M059J (cell line): ENCODE data around the gene HMG20B. TPM values are rescaled to one million over a fixed set of nuclear protein-coding genes. Genes with fewer than 3 reads are reported as not detected.
"Not testable (repeated sequence)": the region's sequence is repeated elsewhere in the genome, so short reads cannot be mapped to it uniquely, and the experiment has no call there.

Experiments used
- DNase-seq: peaks from one replicate; pipeline ENCODE4 v3.0.0-alpha.2; 2012; ENCODE audit warnings: low read depth
- total RNA-seq: library from RNA; depleted of rRNA; stranded (reverse); fragments of >200 nt; shearing (Covaris generic); gene quantifications from 2 replicates; pipeline ENCODE4 v1.2.3, GENCODE V29; 2014

Gene HMG20B
- total RNA-seq, 1 experiment from 2014 or later, result 151 TPM

- DNase-seq, result no peak
Measured at GRCh38 chr19:3556423-3556977, 16.2 kb upstream of the HMG20B start.

- DNase-seq, result peak; percentile 62
Measured at GRCh38 chr19:3556978-3557460, 15.7 kb upstream of the HMG20B start.

- peak; percentile 94 for DNase-seq
Measured at GRCh38 chr19:3557461-3558248, 15.1 kb upstream of the HMG20B start, which contains the start of gene MFSD12. TSS of gene MFSD12 (minus strand) at chr19:3557586. CDS start at chr19:3557403, 183 bp downstream.

GRCh38 chr19:3563709-3564524 is 8.8 kb upstream of the HMG20B start:
- no peak for DNase-seq

- DNase-seq, result peak; percentile 93
Measured at GRCh38 chr19:3565139-3565538, 7.6 kb upstream of the HMG20B start.

GRCh38 chr19:3570042-3570441 is 2.7 kb upstream of the HMG20B start:
- not testable (repeated sequence) for DNase-seq

GRCh38 chr19:3570606-3571011 is 2.1 kb upstream of the HMG20B start:
- DNase-seq, result no peak

- DNase-seq, result peak; percentile 100
Measured at GRCh38 chr19:3572132-3572854, 451 bp upstream of the HMG20B start.

- DNase-seq, result peak; percentile 24
Measured at GRCh38 chr19:3573162-3573857, 566 bp downstream of the HMG20B start.

GRCh38 chr19:3573858-3574637 is 1.3 kb downstream of the HMG20B start:
- DNase-seq, result peak; percentile 88

GRCh38 chr19:3575260-3575741 is 2.6 kb downstream of the HMG20B start:
- no peak for DNase-seq

GRCh38 chr19:3575949-3576673 is 3.4 kb downstream of the HMG20B start:
- DNase-seq, result no peak

- DNase-seq, result no peak
Measured at GRCh38 chr19:3576696-3577443, 4.1 kb downstream of the HMG20B start.

- no peak for DNase-seq
Measured at GRCh38 chr19:3577723-3578344, 5.1 kb downstream of the HMG20B start.

- DNase-seq, result no peak
Measured at GRCh38 chr19:3578390-3578789, 5.6 kb downstream of the HMG20B start.

GRCh38 chr19:3580156-3580934 is 7.6 kb downstream of the HMG20B start:
- peak; percentile 96 for DNase-seq

GRCh38 chr19:3581792-3582191 is 9.0 kb downstream of the HMG20B start:
- not testable (repeated sequence) for DNase-seq
